HEK293 (cell line): ENCODE measurements around the gene PRDM13.
"Not testable (repeated sequence)": the region's sequence is repeated elsewhere in the genome, so short reads cannot be mapped to it uniquely, and the experiment has no call there.

ENCODE experiments used
- CTCF ChIA-PET: fragments of 350-600 bp; formaldehyde crosslinking; extraction: SDS; loops from one replicate; lab custom pipeline; 2021; ENCODE audit warnings: antibody characterized with exemption; lab: Yijun Ruan, JAX
- POLR2A ChIA-PET: fragments of 300-600 bp; formaldehyde crosslinking; extraction: SDS; loops from one replicate; lab custom pipeline; 2020; ENCODE audit warnings: antibody characterized with exemption, inconsistent platforms; lab: Yijun Ruan, JAX
- H3K27ac ChIP-seq: fragments of 200-500 bp; sonication (Bioruptor generic); 2 replicates; pipeline ENCODE4 v1.5.1; 2014; ENCODE audit warnings: low read depth, low read length, control low read depth, inconsistent platforms; ENCODE audit errors: extremely low read depth
- H3K36me3 ChIP-seq, 2 experiments: fragments of 200-500 bp in 1 of 2; sonication (Bioruptor generic) in 1 of 2; 1 replicate in 1 of 2; 2 replicates in 1 of 2; pipeline ENCODE4 v1.5.1; 2014 to 2017; ENCODE audit warnings: inconsistent platforms in 2 of 2, low read length in 2 of 2; ENCODE audit not compliant: control insufficient read depth in 2 of 2, insufficient read depth in 1 of 2
- H3K4me1 ChIP-seq: fragments of 200-500 bp; sonication (Bioruptor generic); 2 replicates; pipeline ENCODE4 v1.5.1; 2014; ENCODE audit warnings: mild to moderate bottlenecking, low read length, inconsistent platforms; ENCODE audit not compliant: control insufficient read depth, insufficient read depth
- H3K4me3 ChIP-seq: 2 replicates; pipeline ENCODE4 v1.5.1; 2011; ENCODE audit warnings: low read depth, mild to moderate bottlenecking, control low read depth, low read length, moderate library complexity
- H3K9me3 ChIP-seq: fragments of 200-500 bp; sonication (Bioruptor generic); 2 replicates; pipeline ENCODE4 v1.5.1; 2014; ENCODE audit warnings: low read depth, low read length, inconsistent platforms; ENCODE audit not compliant: control insufficient read depth, insufficient read depth
- EGR2 ChIP-seq: fragments of 450-650 bp; formaldehyde crosslinking; IDR thresholded peaks from 2 replicates; pipeline ENCODE4 v1.5.1; 2016; ENCODE audit warnings: low read depth, missing biosample characterization, missing genetic modification characterization
- KLF17 ChIP-seq: fragments of 450-650 bp; formaldehyde crosslinking; IDR thresholded peaks from 2 replicates; pipeline ENCODE4 v1.5.1; 2016; ENCODE audit warnings: missing biosample characterization, missing genetic modification characterization
- MZF1 ChIP-seq: fragments of 450-650 bp; formaldehyde crosslinking; IDR thresholded peaks from 2 replicates; pipeline ENCODE4 v1.5.1; 2017; ENCODE audit warnings: missing biosample characterization, missing genetic modification characterization, borderline replicate concordance
- OSR2 ChIP-seq: fragments of 450-650 bp; formaldehyde crosslinking; IDR thresholded peaks from 2 replicates; pipeline ENCODE4 v1.5.1; 2016; ENCODE audit warnings: missing biosample characterization, missing genetic modification characterization
- SALL2 ChIP-seq: fragments of 450-650 bp; formaldehyde crosslinking; IDR thresholded peaks from 2 replicates; pipeline ENCODE4 v1.5.0; 2017; ENCODE audit warnings: missing biosample characterization, mild to moderate bottlenecking, missing genetic modification characterization, borderline replicate concordance
- SCRT1 ChIP-seq: fragments of 450-650 bp; formaldehyde crosslinking; IDR thresholded peaks from 2 replicates; pipeline ENCODE4 v1.5.1; 2016; ENCODE audit warnings: missing biosample characterization, missing genetic modification characterization, borderline replicate concordance
- YY1 ChIP-seq: fragments of 450-650 bp; formaldehyde crosslinking; IDR thresholded peaks from 2 replicates; pipeline ENCODE4 v1.5.1; 2018; ENCODE audit warnings: missing biosample characterization, missing genetic modification characterization
- ZBTB17 ChIP-seq: fragments of 450-650 bp; formaldehyde crosslinking; IDR thresholded peaks from 2 replicates; pipeline ENCODE4 v1.5.1; 2016; ENCODE audit warnings: missing biosample characterization, missing genetic modification characterization
- ZNF157 ChIP-seq: fragments of 450-650 bp; formaldehyde crosslinking; IDR thresholded peaks from 2 replicates; pipeline ENCODE4 v1.5.1; 2016; ENCODE audit warnings: missing biosample characterization, missing genetic modification characterization
- ZNF169 ChIP-seq: fragments of 450-650 bp; formaldehyde crosslinking; IDR thresholded peaks from 2 replicates; pipeline ENCODE4 v1.5.1; 2016; ENCODE audit warnings: missing biosample characterization, missing genetic modification characterization
- ZNF335 ChIP-seq: fragments of 450-650 bp; formaldehyde crosslinking; conservative IDR thresholded peaks from 2 replicates; pipeline ENCODE4 v1.5.1; 2016; ENCODE audit warnings: missing biosample characterization, missing genetic modification characterization
- ZNF426 ChIP-seq: fragments of 450-650 bp; formaldehyde crosslinking; IDR thresholded peaks from 2 replicates; pipeline ENCODE4 v1.5.1; 2017; ENCODE audit warnings: missing biosample characterization, missing genetic modification characterization, mild to moderate bottlenecking, inconsistent platforms, moderate library complexity
- ZNF473 ChIP-seq: fragments of 450-650 bp; formaldehyde crosslinking; IDR thresholded peaks from 2 replicates; pipeline ENCODE4 v1.5.1; 2017; ENCODE audit warnings: missing biosample characterization, missing genetic modification characterization
- ZNF558 ChIP-seq: fragments of 450-650 bp; formaldehyde crosslinking; IDR thresholded peaks from 2 replicates; pipeline ENCODE4 v1.5.1; 2016; ENCODE audit warnings: missing biosample characterization, missing genetic modification characterization
- ZNF560 ChIP-seq: fragments of 450-650 bp; formaldehyde crosslinking; IDR thresholded peaks from 2 replicates; pipeline ENCODE4 v1.5.1; 2017; ENCODE audit warnings: missing biosample characterization, missing genetic modification characterization, borderline replicate concordance
- ZNF580 ChIP-seq: fragments of 450-650 bp; formaldehyde crosslinking; IDR thresholded peaks from 2 replicates; pipeline ENCODE4 v1.5.1; 2016; ENCODE audit warnings: missing biosample characterization, missing genetic modification characterization
- ZNF670 ChIP-seq: fragments of 450-650 bp; formaldehyde crosslinking; IDR thresholded peaks from 2 replicates; pipeline ENCODE4 v1.5.1; 2016; ENCODE audit warnings: missing biosample characterization, missing genetic modification characterization, low read depth
- ZNF704 ChIP-seq: fragments of 450-650 bp; formaldehyde crosslinking; IDR thresholded peaks from 2 replicates; pipeline ENCODE4 v1.5.1; 2016; ENCODE audit warnings: missing biosample characterization, missing genetic modification characterization
- ZNF791 ChIP-seq: fragments of 450-650 bp; formaldehyde crosslinking; IDR thresholded peaks from 2 replicates; pipeline ENCODE4 v1.5.1; 2016; ENCODE audit warnings: missing biosample characterization, missing genetic modification characterization
- TF ChIP-seq, protein P1 (sequence below): fragments of 450-650 bp; formaldehyde crosslinking; IDR thresholded peaks from 2 replicates; pipeline ENCODE4 v1.5.1; 2016; ENCODE audit warnings: missing biosample characterization, missing genetic modification characterization

Gene PRDM13

DNA sequence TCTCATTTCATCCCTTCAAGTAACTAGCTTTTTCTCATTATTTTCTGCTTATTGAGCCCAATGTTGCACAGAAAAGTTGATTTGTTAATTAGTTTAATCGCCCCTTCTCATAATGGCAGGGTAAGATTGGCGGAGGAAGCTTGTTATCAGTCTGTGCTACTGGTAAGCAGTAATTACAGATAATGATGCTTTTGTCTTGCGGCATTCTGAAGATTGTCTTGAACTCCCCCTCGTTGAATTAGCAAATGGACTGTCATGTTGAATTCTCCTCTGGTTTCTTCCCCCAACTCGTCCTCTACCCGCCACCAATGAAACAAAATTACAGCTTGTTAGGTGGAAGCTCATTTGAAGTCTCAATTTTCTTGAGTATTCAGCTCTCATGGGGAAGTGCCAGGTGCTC lies 39.4 kb downstream of the PRDM13 start:
- no peak for TF ChIP-seq ZNF169
- no peak for TF ChIP-seq ZNF426 (tag by site-specific recombination)
- TF ChIP-seq ZNF791 (tag by site-specific recombination): no peak
- no peak for TF ChIP-seq SCRT1 (tag by site-specific recombination)
- ChIA-PET POLR2A (no interaction called here), CTCF (no interaction called here)
- Histone ChIP-seq H3K36me3 (no peaks in the 10 kb centered on the region), H3K4me3 (no peak overlapping the region), H3K9me3 (no peaks in the 10 kb centered on the region), H3K27ac (no peak overlapping the region), H3K4me1 (no peaks in the 10 kb centered on the region)

DNA sequence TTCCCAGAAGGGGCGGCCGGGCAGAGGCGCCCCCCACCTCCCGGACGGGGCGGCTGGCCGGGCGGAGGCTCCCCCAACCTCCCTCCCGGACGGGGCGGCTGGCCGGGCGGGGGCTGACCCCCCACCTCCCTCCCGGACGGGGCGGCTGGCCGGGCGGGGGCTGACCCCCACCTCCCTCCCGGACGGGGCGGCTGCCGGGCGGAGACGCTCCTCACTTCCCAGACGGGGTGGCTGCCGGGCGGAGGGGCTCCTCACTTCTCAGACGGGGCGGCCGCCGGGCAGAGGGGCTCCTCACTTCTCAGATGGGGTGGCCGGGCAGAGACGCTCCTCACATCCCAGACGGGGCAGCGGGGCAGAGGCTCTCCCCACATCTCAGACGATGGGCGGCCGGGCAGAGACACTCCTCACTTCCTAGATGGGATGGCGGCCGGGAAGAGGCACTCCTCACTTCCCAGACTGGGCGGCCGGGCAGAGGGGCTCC lies 43.5 kb downstream of the PRDM13 start:
- H3K4me3 ChIP-seq, H3K9me3 ChIP-seq, H3K4me1 ChIP-seq, H3K27ac ChIP-seq, CTCF ChIA-PET, H3K36me3 ChIP-seq, POLR2A ChIA-PET: not testable (repeated sequence)

DNA sequence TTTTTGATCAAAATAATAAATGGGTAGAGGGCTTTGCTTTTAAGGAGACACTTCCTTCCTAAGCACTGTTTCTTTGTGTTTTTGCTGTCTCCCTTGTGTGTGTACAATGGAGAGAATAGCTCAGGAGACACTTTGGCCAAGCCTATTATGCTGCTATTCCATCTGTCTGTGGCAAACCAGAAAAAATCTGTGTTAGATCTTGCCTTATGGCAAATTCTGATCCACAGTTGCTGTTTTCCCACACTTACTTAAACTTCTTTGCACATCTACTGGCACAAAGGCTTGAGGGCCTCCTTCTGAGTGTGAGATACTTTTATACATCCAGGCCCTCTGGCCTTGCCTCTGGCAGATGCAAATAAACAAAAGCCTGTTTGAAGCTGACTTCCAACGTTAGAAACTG lies 53.6 kb downstream of the PRDM13 start:
- Histone ChIP-seq H3K4me3 (no peak overlapping the region), H3K27ac (no peak overlapping the region), H3K4me1 (no peaks in the 10 kb centered on the region), H3K9me3 (no peaks in the 10 kb centered on the region), H3K36me3 (no peaks in the 10 kb centered on the region)
- ChIA-PET POLR2A (no interaction called here), CTCF (interaction anchor here (0.6 kb wide), 1 partner anchor 414 kb away, joined by 3 read pairs; no protein-coding TSS in a partner anchor)
- TF ChIP-seq SALL2 (tag by site-specific recombination) (no peak), ZNF670 (tag by site-specific recombination) (no peak), ZNF157 (tag by site-specific recombination) (no peak), KLF17 (tag by site-specific recombination) (no peak), ZNF560 (tag by site-specific recombination) (no peak), ZBTB17 (no peak), ZNF169 (no peak), OSR2 (tag by site-specific recombination) (no peak), ZNF473 (tag by site-specific recombination) (no peak), ZNF704 (tag by site-specific recombination) (no peak), YY1 (no peak), MZF1 (tag by site-specific recombination) (no peak), EGR2 (tag by site-specific recombination) (no peak), ZNF558 (tag by site-specific recombination) (no peak), ZNF335 (tag by site-specific recombination) (no peak), ZNF580 (tag by site-specific recombination) (no peak)
- TF ChIP-seq, protein P1, sequence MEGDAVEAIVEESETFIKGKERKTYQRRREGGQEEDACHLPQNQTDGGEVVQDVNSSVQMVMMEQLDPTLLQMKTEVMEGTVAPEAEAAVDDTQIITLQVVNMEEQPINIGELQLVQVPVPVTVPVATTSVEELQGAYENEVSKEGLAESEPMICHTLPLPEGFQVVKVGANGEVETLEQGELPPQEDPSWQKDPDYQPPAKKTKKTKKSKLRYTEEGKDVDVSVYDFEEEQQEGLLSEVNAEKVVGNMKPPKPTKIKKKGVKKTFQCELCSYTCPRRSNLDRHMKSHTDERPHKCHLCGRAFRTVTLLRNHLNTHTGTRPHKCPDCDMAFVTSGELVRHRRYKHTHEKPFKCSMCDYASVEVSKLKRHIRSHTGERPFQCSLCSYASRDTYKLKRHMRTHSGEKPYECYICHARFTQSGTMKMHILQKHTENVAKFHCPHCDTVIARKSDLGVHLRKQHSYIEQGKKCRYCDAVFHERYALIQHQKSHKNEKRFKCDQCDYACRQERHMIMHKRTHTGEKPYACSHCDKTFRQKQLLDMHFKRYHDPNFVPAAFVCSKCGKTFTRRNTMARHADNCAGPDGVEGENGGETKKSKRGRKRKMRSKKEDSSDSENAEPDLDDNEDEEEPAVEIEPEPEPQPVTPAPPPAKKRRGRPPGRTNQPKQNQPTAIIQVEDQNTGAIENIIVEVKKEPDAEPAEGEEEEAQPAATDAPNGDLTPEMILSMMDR: no peak
